Measurements from ENCODE around the gene ANKRD45. TPM values are rescaled to one million over a fixed set of nuclear protein-coding genes. Genes with fewer than 3 reads are reported as not detected.

ANKRD45 gene
- total RNA-seq, 1 experiment from 2014 or later, result not detected

DNA sequence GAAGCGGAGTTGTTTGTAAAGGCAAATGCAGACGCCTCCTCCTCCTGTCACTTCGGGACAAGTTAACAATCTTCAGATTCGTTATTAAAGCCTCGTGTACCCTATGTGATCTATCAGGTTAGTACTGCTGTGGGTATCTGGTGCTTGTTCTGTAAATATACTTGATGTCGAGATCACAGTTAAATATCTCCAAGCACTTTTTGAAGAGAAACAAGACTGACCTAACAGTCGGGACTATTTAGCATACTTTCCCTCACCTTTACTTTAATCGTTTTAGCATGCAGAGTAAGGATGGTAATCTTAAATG, 45.8 kb upstream of the ANKRD45 start:
- ChIA-PET POLR2A (no interaction called here), CTCF (no interaction called here)
- TF ChIP-seq, protein P1, sequence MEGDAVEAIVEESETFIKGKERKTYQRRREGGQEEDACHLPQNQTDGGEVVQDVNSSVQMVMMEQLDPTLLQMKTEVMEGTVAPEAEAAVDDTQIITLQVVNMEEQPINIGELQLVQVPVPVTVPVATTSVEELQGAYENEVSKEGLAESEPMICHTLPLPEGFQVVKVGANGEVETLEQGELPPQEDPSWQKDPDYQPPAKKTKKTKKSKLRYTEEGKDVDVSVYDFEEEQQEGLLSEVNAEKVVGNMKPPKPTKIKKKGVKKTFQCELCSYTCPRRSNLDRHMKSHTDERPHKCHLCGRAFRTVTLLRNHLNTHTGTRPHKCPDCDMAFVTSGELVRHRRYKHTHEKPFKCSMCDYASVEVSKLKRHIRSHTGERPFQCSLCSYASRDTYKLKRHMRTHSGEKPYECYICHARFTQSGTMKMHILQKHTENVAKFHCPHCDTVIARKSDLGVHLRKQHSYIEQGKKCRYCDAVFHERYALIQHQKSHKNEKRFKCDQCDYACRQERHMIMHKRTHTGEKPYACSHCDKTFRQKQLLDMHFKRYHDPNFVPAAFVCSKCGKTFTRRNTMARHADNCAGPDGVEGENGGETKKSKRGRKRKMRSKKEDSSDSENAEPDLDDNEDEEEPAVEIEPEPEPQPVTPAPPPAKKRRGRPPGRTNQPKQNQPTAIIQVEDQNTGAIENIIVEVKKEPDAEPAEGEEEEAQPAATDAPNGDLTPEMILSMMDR (IDR thresholded peaks at IDR 0.05), result no peak
- TF ChIP-seq POLR2AphosphoS5 (IDR thresholded peaks at IDR 0.05; ENCODE audit: low read depth, low read length) (no peak), SIN3A (IDR thresholded peaks at IDR 0.05; ENCODE audit: borderline replicate concordance, insufficient read depth, low read depth, low read length) (no peak), TCF7L2 (IDR thresholded peaks at IDR 0.05; ENCODE audit: low read depth, low read length) (no peak)
- TF ChIP-seq, protein P2, sequence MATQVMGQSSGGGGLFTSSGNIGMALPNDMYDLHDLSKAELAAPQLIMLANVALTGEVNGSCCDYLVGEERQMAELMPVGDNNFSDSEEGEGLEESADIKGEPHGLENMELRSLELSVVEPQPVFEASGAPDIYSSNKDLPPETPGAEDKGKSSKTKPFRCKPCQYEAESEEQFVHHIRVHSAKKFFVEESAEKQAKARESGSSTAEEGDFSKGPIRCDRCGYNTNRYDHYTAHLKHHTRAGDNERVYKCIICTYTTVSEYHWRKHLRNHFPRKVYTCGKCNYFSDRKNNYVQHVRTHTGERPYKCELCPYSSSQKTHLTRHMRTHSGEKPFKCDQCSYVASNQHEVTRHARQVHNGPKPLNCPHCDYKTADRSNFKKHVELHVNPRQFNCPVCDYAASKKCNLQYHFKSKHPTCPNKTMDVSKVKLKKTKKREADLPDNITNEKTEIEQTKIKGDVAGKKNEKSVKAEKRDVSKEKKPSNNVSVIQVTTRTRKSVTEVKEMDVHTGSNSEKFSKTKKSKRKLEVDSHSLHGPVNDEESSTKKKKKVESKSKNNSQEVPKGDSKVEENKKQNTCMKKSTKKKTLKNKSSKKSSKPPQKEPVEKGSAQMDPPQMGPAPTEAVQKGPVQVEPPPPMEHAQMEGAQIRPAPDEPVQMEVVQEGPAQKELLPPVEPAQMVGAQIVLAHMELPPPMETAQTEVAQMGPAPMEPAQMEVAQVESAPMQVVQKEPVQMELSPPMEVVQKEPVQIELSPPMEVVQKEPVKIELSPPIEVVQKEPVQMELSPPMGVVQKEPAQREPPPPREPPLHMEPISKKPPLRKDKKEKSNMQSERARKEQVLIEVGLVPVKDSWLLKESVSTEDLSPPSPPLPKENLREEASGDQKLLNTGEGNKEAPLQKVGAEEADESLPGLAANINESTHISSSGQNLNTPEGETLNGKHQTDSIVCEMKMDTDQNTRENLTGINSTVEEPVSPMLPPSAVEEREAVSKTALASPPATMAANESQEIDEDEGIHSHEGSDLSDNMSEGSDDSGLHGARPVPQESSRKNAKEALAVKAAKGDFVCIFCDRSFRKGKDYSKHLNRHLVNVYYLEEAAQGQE (IDR thresholded peaks at IDR 0.05; ENCODE audit: insufficient read depth in 1 of 2, low read depth in 2 of 2, low read length in 1 of 2), result no peak
- Histone ChIP-seq H3K27ac (ENCODE audit: low read length) (peak overlapping the region; percentile 93), H3K36me3 (ENCODE audit: control insufficient read depth, insufficient read depth, low read length) (peaks cover 4% of the 10 kb centered on the region; the same call in 1 of the 2 replicates), H3K9me3 (ENCODE audit: control insufficient read depth, insufficient read depth, low read depth, low read length) (no peaks in the 10 kb centered on the region; the same call in 1 of the 2 replicates), H3K4me1 (ENCODE audit: control insufficient read depth, insufficient read depth, low read length) (peaks cover 11% of the 10 kb centered on the region), H3K4me3 (ENCODE audit: low read depth in 2 of 2, low read length in 2 of 2) (peak overlapping the region; percentile 83 to 95), H3K27me3 (ENCODE audit: control insufficient read depth, insufficient read depth, low read length) (peaks cover 4% of the 10 kb centered on the region; the same call in 1 of the 2 replicates)
- in situ Hi-C loops (cut with HindIII; ENCODE audit: low pct_unique_long_range_greater_than_20kb, low sequenced_read_pairs) (no loop called here), intact Hi-C loops (cut with micrococcal nuclease; ENCODE audit: unreplicated experiment) (loop anchor here (10.0 kb wide), 1 partner anchor 281 kb away; no protein-coding TSS in a partner anchor)
- ATAC-seq (no peak), DNase-seq (ENCODE audit: low read depth, low spot score) (no peak)
- BruUV-seq (replicated peaks), result no TSS peak

DNA sequence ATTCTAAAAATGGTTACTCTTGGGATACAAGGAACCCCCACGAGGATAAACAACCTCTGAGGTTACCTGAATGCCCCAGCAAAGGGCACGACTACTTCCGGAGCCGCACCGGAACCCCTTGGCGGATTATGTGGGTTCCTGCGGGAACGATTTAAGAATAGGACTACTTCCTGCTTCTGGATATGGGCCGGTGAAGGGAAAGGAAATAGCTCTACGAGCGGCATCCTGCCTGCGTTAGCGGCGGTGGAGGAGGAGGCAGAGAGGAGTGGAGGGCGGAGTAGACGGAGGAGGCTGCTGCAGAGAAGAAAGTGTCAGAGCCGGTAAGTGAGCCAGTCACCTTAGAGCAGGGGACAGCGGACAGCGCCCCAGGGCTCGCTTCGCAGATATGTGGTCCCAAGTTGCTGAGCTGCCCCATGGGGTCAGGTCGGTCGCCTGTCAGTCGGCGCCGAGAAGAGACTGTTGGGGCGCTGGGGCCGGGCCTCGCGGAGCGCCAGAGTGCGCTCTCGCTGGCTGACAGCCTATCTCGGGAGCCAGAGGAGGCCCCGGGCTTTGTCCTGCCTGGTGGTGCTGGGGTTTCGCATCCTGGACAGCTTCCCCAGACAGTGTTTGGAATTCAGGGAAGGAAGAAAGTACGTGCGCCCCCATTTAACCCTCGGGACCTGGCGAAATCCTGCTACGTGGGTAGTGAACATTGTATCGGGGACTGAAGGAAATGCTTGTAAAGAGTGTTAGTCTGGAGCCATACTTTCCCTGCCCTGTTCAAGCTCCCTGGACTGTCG, 45.3 kb upstream of the ANKRD45 start, which contains the start of gene KLHL20:
KLHL20 (plus strand) TSS at position 223 of the 779 bp plus-strand sequence. CDS start 1,063 bp downstream, outside the sequence.
- TSS peak; percentile 83 for BruUV-seq (replicated peaks)
- Histone ChIP-seq H3K36me3 (ENCODE audit: control insufficient read depth, insufficient read depth, low read length) (peaks cover 4% of the 10 kb centered on the region; the same call in 1 of the 2 replicates), H3K9me3 (ENCODE audit: control insufficient read depth, insufficient read depth, low read depth, low read length) (no peaks in the 10 kb centered on the region; the same call in 1 of the 2 replicates), H3K27me3 (ENCODE audit: control insufficient read depth, insufficient read depth, low read length) (peaks cover 4% of the 10 kb centered on the region; the same call in 1 of the 2 replicates), H3K4me1 (ENCODE audit: control insufficient read depth, insufficient read depth, low read length) (peaks cover 11% of the 10 kb centered on the region), H3K4me3 (ENCODE audit: low read depth in 2 of 2, low read length in 2 of 2) (peak within 1 kb of the TSS; percentile 83 to 95), H3K27ac (ENCODE audit: low read length) (peak within 1 kb of the TSS; percentile 93)
- TF ChIP-seq TCF7L2 (IDR thresholded peaks at IDR 0.05; ENCODE audit: low read depth, low read length) (peak; percentile 50; the same call in 1 of the 2 replicates), POLR2AphosphoS5 (IDR thresholded peaks at IDR 0.05; ENCODE audit: low read depth, low read length) (peak; percentile 83), SIN3A (IDR thresholded peaks at IDR 0.05; ENCODE audit: borderline replicate concordance, insufficient read depth, low read depth, low read length) (peak; percentile 73)
- TF ChIP-seq, protein P2 (IDR thresholded peaks at IDR 0.05; ENCODE audit: insufficient read depth in 1 of 2, low read depth in 2 of 2, low read length in 1 of 2), result no peak; a peak in 2 of 4 replicates
- TF ChIP-seq, protein P1 (IDR thresholded peaks at IDR 0.05), result no peak
- in situ Hi-C loops (cut with HindIII; ENCODE audit: low pct_unique_long_range_greater_than_20kb, low sequenced_read_pairs), result no loop called here
- ATAC-seq, result peak; percentile 99
- POLR2A ChIA-PET, result no interaction called here
- intact Hi-C loops (cut with micrococcal nuclease; ENCODE audit: unreplicated experiment), result loop anchor here (10.0 kb wide), 1 partner anchor 280 kb away; no protein-coding TSS in a partner anchor
- CTCF ChIA-PET, result no interaction called here
- DNase-seq (ENCODE audit: low read depth, low spot score), result peak; percentile 74
